Activated naive CD8-positive, alpha-beta T cell (primary cell): ENCODE measurements around the gene OBP2B.

Experiments
- H3K27ac Mint-ChIP-seq: one replicate; pipeline ENCODE4 v1.8.0; 2021; ENCODE audit warnings: mixed read lengths
- H3K27me3 Mint-ChIP-seq: one replicate; pipeline ENCODE4 v1.8.0; 2021; ENCODE audit warnings: mixed read lengths
- H3K36me3 Mint-ChIP-seq: one replicate; pipeline ENCODE4 v1.8.0; 2021; ENCODE audit warnings: mixed read lengths
- H3K4me1 Mint-ChIP-seq: one replicate; pipeline ENCODE4 v1.8.0; 2021; ENCODE audit warnings: low read depth, mixed read lengths
- H3K4me3 Mint-ChIP-seq: one replicate; pipeline ENCODE4 v1.8.0; 2021; ENCODE audit warnings: mild to moderate bottlenecking, mixed read lengths
- H3K9me3 Mint-ChIP-seq: one replicate; pipeline ENCODE4 v1.8.0; 2021; ENCODE audit warnings: low read depth, mixed read lengths

OBP2B gene

GRCh38 chr9:133202688-133203453 lies 6.2 kb downstream of the OBP2B start:
- Mint-ChIP-seq H3K27ac (no peak overlapping the region), H3K4me1 (peaks cover 4% of the 10 kb centered on the region), H3K36me3 (no peaks in the 10 kb centered on the region), H3K9me3 (no peaks in the 10 kb centered on the region), H3K27me3 (peaks cover 4% of the 10 kb centered on the region), H3K4me3 (no peak overlapping the region)

GRCh38 chr9:133202145-133202513 lies 6.9 kb downstream of the OBP2B start:
- Mint-ChIP-seq H3K27me3 (peaks cover 4% of the 10 kb centered on the region), H3K4me1 (peaks cover 4% of the 10 kb centered on the region), H3K36me3 (no peaks in the 10 kb centered on the region), H3K4me3 (no peak overlapping the region), H3K27ac (no peak overlapping the region), H3K9me3 (no peaks in the 10 kb centered on the region)

GRCh38 chr9:133201424-133202144 lies 7.5 kb downstream of the OBP2B start:
- no peak overlapping the region for H3K27ac Mint-ChIP-seq
- peaks cover 4% of the 10 kb centered on the region for H3K27me3 Mint-ChIP-seq
- H3K36me3 Mint-ChIP-seq: no peaks in the 10 kb centered on the region
- no peak overlapping the region for H3K4me3 Mint-ChIP-seq
- H3K4me1 Mint-ChIP-seq: peaks cover 4% of the 10 kb centered on the region
- H3K9me3 Mint-ChIP-seq: no peaks in the 10 kb centered on the region

GRCh38 chr9:133200631-133201030 lies 8.4 kb downstream of the OBP2B start:
- Mint-ChIP-seq H3K27me3 (peaks cover 4% of the 10 kb centered on the region), H3K36me3 (no peaks in the 10 kb centered on the region), H3K4me1 (peaks cover 4% of the 10 kb centered on the region), H3K9me3 (no peaks in the 10 kb centered on the region), H3K4me3 (no peak overlapping the region), H3K27ac (no peak overlapping the region)

GRCh38 chr9:133199648-133200321 lies 9.3 kb downstream of the OBP2B start:
- H3K4me1 Mint-ChIP-seq: peaks cover 4% of the 10 kb centered on the region
- H3K9me3 Mint-ChIP-seq: no peaks in the 10 kb centered on the region
- peaks cover 6% of the 10 kb centered on the region for H3K27me3 Mint-ChIP-seq
- peak overlapping the region; percentile 74 for H3K4me3 Mint-ChIP-seq
- no peaks in the 10 kb centered on the region for H3K36me3 Mint-ChIP-seq
- H3K27ac Mint-ChIP-seq: peak overlapping the region; percentile 28

GRCh38 chr9:133195029-133195428 lies 14.0 kb downstream of the OBP2B start:
- Mint-ChIP-seq H3K4me1 (peaks cover 2% of the 10 kb centered on the region), H3K9me3 (no peaks in the 10 kb centered on the region), H3K4me3 (no peak overlapping the region), H3K27me3 (peaks cover 12% of the 10 kb centered on the region), H3K27ac (no peak overlapping the region), H3K36me3 (no peaks in the 10 kb centered on the region)

- Mint-ChIP-seq H3K9me3 (no peaks in the 10 kb centered on the region), H3K36me3 (no peaks in the 10 kb centered on the region), H3K27me3 (peaks cover 12% of the 10 kb centered on the region), H3K27ac (no peak overlapping the region), H3K4me3 (no peak overlapping the region), H3K4me1 (peaks cover 2% of the 10 kb centered on the region)
Observed at GRCh38 chr9:133194597-133194996, 14.5 kb downstream of the OBP2B start.

GRCh38 chr9:133191989-133192388 lies 17.1 kb downstream of the OBP2B start:
- Mint-ChIP-seq H3K4me1 (no peaks in the 10 kb centered on the region), H3K36me3 (no peaks in the 10 kb centered on the region), H3K27ac (no peak overlapping the region), H3K27me3 (peaks cover 15% of the 10 kb centered on the region), H3K9me3 (no peaks in the 10 kb centered on the region), H3K4me3 (no peak overlapping the region)

GRCh38 chr9:133189826-133190225 lies 19.2 kb downstream of the OBP2B start:
- no peak overlapping the region for H3K27ac Mint-ChIP-seq
- peaks cover 14% of the 10 kb centered on the region for H3K27me3 Mint-ChIP-seq
- H3K4me1 Mint-ChIP-seq: peaks cover 8% of the 10 kb centered on the region
- no peaks in the 10 kb centered on the region for H3K9me3 Mint-ChIP-seq
- no peak overlapping the region for H3K4me3 Mint-ChIP-seq
- no peaks in the 10 kb centered on the region for H3K36me3 Mint-ChIP-seq

- H3K4me1 Mint-ChIP-seq: peaks cover 14% of the 10 kb centered on the region
- peaks cover 13% of the 10 kb centered on the region for H3K27me3 Mint-ChIP-seq
- no peaks in the 10 kb centered on the region for H3K9me3 Mint-ChIP-seq
- no peaks in the 10 kb centered on the region for H3K36me3 Mint-ChIP-seq
- H3K4me3 Mint-ChIP-seq: no peak overlapping the region
- H3K27ac Mint-ChIP-seq: no peak overlapping the region
Observed at GRCh38 chr9:133188843-133189180, 20.2 kb downstream of the OBP2B start.

GRCh38 chr9:133188006-133188842 lies 20.8 kb downstream of the OBP2B start:
- no peak overlapping the region for H3K27ac Mint-ChIP-seq
- H3K36me3 Mint-ChIP-seq: no peaks in the 10 kb centered on the region
- peaks cover 13% of the 10 kb centered on the region for H3K27me3 Mint-ChIP-seq

GRCh38 chr9:133187561-133188005 lies 21.5 kb downstream of the OBP2B start:
- Mint-ChIP-seq H3K27me3 (peaks cover 15% of the 10 kb centered on the region), H3K27ac (no peak overlapping the region), H3K36me3 (no peaks in the 10 kb centered on the region), H3K4me1 (peaks cover 14% of the 10 kb centered on the region), H3K4me3 (no peak overlapping the region), H3K9me3 (no peaks in the 10 kb centered on the region)

More at GRCh38 chr9:133188006-133188842, 20.8 kb downstream of the OBP2B start:
- H3K4me3 Mint-ChIP-seq: no peak overlapping the region
- H3K9me3 Mint-ChIP-seq: no peaks in the 10 kb centered on the region
- peaks cover 14% of the 10 kb centered on the region for H3K4me1 Mint-ChIP-seq

GRCh38 chr9:133186736-133187135 lies 22.3 kb downstream of the OBP2B start:
- Mint-ChIP-seq H3K9me3 (no peaks in the 10 kb centered on the region), H3K27me3 (peaks cover 14% of the 10 kb centered on the region), H3K36me3 (no peaks in the 10 kb centered on the region), H3K4me3 (no peak overlapping the region), H3K27ac (no peak overlapping the region), H3K4me1 (peaks cover 14% of the 10 kb centered on the region)

GRCh38 chr9:133184971-133185370 lies 24.1 kb downstream of the OBP2B start:
- no peaks in the 10 kb centered on the region for H3K36me3 Mint-ChIP-seq
- peaks cover 14% of the 10 kb centered on the region for H3K4me1 Mint-ChIP-seq
- no peak overlapping the region for H3K4me3 Mint-ChIP-seq
- H3K27me3 Mint-ChIP-seq: peaks cover 14% of the 10 kb centered on the region
- no peak overlapping the region for H3K27ac Mint-ChIP-seq
- no peaks in the 10 kb centered on the region for H3K9me3 Mint-ChIP-seq
